Neuron (in vitro differentiated cells): ENCODE results near the gene SULT1C4.
"Not testable (repeated sequence)": the region's sequence is repeated elsewhere in the genome, so short reads cannot be mapped to it uniquely, and the experiment has no call there.

Experiments used
- H2AFZ ChIP-seq: one replicate; pipeline ENCODE4 v1.6.1; 2013; ENCODE audit warnings: low read depth, mild to moderate bottlenecking, inconsistent platforms, low read length, moderate library complexity
- H3K27me3 ChIP-seq: one replicate; pipeline ENCODE4 v1.6.1; 2013; ENCODE audit warnings: low read length; ENCODE audit not compliant: insufficient read depth
- H3K36me3 ChIP-seq: one replicate; pipeline ENCODE4 v1.6.1; 2013; ENCODE audit warnings: low read length; ENCODE audit not compliant: insufficient read depth
- H3K4me1 ChIP-seq: one replicate; pipeline ENCODE4 v1.6.1; 2013; ENCODE audit warnings: low read length; ENCODE audit not compliant: insufficient read depth
- H3K4me3 ChIP-seq: 2 replicates; pipeline ENCODE4 v1.5.1; 2013; ENCODE audit warnings: mild to moderate bottlenecking, low read length, moderate library complexity
- H3K9me3 ChIP-seq: one replicate; pipeline ENCODE4 v1.6.1; 2013; ENCODE audit warnings: low read length

The SULT1C4 gene

DNA sequence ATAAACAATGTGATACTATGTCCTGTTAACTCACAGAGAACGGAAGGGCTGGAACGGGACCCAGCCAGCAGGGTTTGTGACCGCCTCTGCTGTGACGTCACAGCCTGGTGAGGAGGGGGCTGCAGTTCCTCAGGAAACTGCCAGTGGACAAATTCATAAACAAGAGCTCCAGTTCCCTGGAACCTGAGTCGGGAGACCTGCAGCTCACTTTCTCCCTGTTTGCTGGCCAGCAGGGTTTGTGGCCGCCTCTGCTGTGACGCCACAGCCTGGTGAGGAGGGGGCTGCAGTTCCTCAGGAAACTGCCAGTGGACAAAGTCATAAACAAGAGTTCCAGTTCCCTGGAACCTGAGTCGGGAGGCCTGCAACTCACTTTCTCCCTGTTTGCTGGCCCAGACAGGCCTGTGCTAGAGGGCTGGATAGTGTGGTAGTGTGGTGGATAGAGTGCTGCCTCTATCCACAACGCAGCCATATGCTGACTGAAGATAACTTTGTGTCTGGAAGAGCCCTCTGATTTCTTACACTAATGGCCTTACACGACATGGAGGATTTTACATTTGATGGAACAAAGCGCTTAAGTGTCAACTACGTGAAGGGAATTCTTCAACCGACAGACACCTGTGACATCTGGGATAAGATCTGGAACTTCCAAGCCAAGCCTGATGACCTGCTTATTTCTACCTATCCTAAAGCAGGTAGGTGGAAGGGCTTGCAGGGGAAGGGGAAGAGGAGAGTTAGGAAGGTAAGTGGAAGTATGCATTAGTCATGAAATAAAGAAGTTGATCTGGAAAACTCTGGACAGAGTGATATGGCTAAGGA, at the start of gene SULT1C4:
Gene SULT1C4 (plus strand): TSS at position 140 of the 816 bp plus-strand sequence. CDS start 384 bp downstream, at position 524.
- Histone ChIP-seq H3K4me1 (peaks cover 24% of the 10 kb centered on the region), H3K36me3 (peaks cover 2% of the 10 kb centered on the region), H3K4me3 (peak within 1 kb of the TSS; percentile 49), H2AFZ (peak within 1 kb of the TSS; percentile 65), H3K9me3 (no peaks in the 10 kb centered on the region), H3K27me3 (no peaks in the 10 kb centered on the region)

DNA sequence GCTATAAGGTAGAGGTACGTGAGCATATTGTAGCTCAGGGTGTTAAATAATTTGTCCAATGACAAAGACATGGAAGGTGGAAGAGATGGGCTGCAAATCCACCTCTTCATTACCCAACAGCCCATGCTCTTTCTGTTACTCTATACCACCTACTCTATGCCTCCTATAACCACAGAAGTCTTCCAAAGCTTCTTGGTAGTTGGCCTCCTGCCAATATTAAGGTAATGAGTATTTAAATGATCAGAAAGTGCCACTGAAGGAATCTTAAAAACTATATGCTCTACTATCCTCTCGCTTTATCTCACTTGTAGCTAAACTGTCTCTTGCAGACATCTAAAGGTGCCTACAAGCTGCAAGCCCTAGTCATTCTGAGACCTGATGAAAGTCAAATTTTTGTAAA, 48.0 kb upstream of the SULT1C4 start:
- no peaks in the 10 kb centered on the region for H3K27me3 ChIP-seq
- no peaks in the 10 kb centered on the region for H3K36me3 ChIP-seq
- H3K4me1 ChIP-seq: no peaks in the 10 kb centered on the region
- H3K4me3 ChIP-seq: no peak overlapping the region
- H2AFZ ChIP-seq: no peak overlapping the region
- H3K9me3 ChIP-seq: no peaks in the 10 kb centered on the region

DNA sequence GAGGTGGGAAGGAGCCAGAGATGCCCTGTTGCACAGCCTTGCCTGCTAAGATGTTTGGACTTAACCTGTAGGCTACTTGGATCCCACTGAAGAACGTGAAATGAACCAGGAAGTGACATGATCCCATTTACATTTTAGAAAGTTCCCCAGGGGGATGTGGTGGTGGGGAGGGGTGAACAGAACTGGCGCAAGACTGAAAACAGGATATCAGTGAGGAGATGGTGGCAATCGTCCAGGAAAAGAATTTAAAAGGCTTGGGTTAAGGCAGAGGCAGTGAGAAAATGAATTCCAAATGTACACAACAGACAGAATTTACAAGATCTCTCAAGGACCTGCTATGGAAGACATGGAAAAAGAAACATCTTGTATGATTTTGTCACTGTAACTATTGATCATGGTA, 46.8 kb upstream of the SULT1C4 start:
- H3K9me3 ChIP-seq: no peaks in the 10 kb centered on the region
- H3K36me3 ChIP-seq: no peaks in the 10 kb centered on the region
- H3K27me3 ChIP-seq: no peaks in the 10 kb centered on the region
- no peak overlapping the region for H3K4me3 ChIP-seq
- no peak overlapping the region for H2AFZ ChIP-seq
- H3K4me1 ChIP-seq: no peaks in the 10 kb centered on the region

GRCh38 chr2:108345951-108346350, 31.8 kb upstream of the SULT1C4 start:
- Histone ChIP-seq H2AFZ (no peak overlapping the region), H3K36me3 (no peaks in the 10 kb centered on the region), H3K9me3 (no peaks in the 10 kb centered on the region), H3K27me3 (peaks cover 5% of the 10 kb centered on the region), H3K4me1 (no peaks in the 10 kb centered on the region), H3K4me3 (no peak overlapping the region)

DNA sequence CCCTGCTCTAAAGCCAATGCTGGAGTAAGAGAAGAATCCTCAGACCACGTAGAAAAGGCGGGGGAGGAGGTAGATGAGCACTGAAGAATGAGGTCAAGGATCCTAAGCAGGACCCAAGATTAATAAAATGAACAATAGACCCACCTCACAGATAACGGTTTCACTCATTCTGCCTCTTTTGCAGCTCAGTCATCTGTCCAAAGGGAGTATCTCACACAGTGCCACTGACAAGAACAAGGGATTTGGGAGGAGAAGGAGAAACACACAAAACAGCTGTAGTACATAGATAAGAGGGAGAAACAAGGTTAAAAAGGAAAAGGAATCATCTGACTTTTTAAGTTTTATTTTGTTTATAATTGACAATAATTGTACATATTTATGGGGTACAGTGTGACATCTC, 30.9 kb upstream of the SULT1C4 start:
- H3K9me3 ChIP-seq: no peaks in the 10 kb centered on the region
- H3K4me3 ChIP-seq: no peak overlapping the region
- H2AFZ ChIP-seq: no peak overlapping the region
- H3K36me3 ChIP-seq: no peaks in the 10 kb centered on the region
- peaks cover 5% of the 10 kb centered on the region for H3K27me3 ChIP-seq
- no peaks in the 10 kb centered on the region for H3K4me1 ChIP-seq

DNA sequence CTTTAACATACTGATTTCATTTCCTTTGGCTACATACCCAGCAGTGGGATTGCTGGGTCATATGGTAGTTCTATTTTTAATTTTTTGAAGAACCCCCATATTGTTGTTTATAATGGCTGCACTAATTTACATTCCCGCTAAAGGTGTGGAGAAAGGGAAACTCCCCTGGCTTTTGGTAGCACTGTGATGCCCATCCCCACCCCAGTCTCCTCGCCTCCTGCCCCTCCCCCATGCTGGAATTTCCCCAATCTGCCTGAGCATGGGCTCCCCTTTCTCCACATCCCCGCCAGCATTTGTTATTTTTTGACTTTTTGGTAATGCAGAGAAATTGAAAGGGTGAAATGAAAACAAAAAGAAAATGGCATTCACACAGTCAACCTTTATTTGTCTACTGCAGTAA, 30.0 kb upstream of the SULT1C4 start:
- Histone ChIP-seq H2AFZ (no peak overlapping the region), H3K4me1 (no peaks in the 10 kb centered on the region), H3K9me3 (no peaks in the 10 kb centered on the region), H3K36me3 (no peaks in the 10 kb centered on the region), H3K4me3 (no peak overlapping the region), H3K27me3 (peaks cover 5% of the 10 kb centered on the region)

DNA sequence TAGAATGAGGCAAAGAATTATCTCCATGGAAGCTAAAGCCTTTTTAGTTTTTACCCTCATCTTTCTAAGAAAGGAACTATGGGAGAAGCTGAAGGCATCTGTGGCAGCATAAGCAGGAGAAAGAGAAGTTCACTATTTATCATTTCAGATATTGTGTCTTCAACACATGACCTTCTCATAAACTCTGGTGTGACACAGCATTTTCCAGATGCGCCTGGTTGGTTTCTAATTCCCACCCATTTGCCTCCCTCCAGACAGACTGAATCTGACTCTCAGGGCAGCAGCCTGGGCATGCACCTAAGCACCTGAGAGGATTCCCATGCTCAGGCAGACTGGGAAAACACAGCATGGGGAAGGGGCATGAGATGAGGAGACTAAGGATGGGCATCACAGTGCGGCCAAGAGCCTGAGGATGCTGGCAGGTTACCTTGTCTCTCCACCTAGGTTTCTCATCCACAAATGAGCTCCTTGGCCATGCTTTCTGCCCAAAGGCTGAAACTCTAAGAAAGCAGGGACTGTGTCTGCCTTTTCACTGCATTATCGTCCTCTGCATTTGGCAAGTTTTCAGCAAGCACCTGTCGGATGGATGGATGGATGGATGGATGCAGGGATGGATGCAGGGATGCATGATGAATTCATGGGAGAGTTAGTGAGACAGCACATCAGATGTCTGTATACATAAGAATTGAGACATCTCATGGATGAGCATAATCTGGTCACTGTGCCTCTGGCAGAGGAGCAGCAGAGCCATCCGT, 28.8 kb upstream of the SULT1C4 start:
- Histone ChIP-seq H3K36me3 (no peaks in the 10 kb centered on the region), H3K4me1 (no peaks in the 10 kb centered on the region), H3K9me3 (no peaks in the 10 kb centered on the region), H2AFZ (no peak overlapping the region), H3K27me3 (peaks cover 5% of the 10 kb centered on the region), H3K4me3 (no peak overlapping the region)

DNA sequence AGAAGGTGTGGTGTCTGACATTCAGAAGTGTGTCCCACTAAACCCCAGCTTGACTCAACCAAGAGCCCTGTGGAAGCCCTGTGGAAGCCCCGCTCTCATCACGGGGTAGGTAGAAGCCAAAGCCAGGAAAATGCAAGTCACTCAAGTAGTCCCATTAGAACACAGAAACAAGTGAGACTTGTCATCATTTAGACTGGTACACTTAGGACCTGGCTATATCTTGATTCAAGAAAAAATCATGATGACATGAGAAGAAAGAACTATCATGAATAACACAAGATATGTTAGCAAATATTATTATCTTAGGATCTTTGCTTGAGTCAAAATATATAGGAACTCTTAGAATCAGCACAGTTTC, 28.2 kb upstream of the SULT1C4 start:
- Histone ChIP-seq H3K4me1 (no peaks in the 10 kb centered on the region), H3K27me3 (peaks cover 5% of the 10 kb centered on the region), H3K36me3 (no peaks in the 10 kb centered on the region), H2AFZ (no peak overlapping the region), H3K9me3 (no peaks in the 10 kb centered on the region), H3K4me3 (no peak overlapping the region)

- Histone ChIP-seq H3K9me3 (no peaks in the 10 kb centered on the region), H3K27me3 (peaks cover 5% of the 10 kb centered on the region), H3K4me1 (no peaks in the 10 kb centered on the region), H3K36me3 (no peaks in the 10 kb centered on the region), H2AFZ (no peak overlapping the region), H3K4me3 (no peak overlapping the region)
Measured at GRCh38 chr2:108351889-108352288, 25.9 kb upstream of the SULT1C4 start.

- H3K9me3 ChIP-seq: no peaks in the 10 kb centered on the region
- peaks cover 1% of the 10 kb centered on the region for H3K27me3 ChIP-seq
- H3K4me1 ChIP-seq: no peaks in the 10 kb centered on the region
- H3K36me3 ChIP-seq: no peaks in the 10 kb centered on the region
- no peak overlapping the region for H3K4me3 ChIP-seq
- H2AFZ ChIP-seq: no peak overlapping the region
Measured at GRCh38 chr2:108354136-108354535, 23.6 kb upstream of the SULT1C4 start.

DNA sequence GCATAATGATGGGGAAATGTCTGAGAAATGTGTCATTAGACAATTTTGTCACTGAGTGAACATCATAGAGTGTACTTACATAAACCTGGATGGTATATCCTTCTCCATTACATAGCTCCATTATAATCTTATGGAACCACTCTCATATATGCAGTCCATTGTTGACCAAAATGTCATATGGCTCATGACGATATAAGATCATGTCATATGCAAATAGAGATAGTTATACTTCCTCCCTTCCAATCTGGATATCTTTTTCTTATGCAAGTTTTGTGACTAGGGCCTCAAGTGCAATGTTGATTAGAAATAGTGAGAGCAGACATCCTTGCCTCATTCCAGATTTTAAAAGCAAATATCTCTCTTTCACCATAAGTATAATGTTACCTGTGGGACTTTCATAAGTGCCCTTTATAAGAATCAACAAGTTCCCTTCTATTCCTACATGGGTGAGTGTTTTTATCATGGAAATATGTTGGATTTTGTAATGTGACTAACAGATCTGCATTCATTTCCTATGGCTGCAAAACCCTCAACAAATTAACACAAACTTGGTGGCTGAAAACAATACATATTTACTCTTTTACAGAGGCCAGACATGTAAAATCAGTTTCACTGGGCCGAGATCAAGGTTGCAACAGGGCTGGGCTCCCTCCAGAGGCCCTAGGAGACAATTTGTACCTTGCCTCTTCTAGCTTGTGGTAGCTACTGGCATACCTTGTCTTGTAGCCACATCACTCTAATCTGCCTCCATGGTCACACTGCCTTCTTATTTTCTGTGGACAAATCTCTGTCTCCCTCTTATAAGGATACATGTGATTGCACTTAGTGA, 21.6 kb upstream of the SULT1C4 start:
- Histone ChIP-seq H3K9me3 (no peaks in the 10 kb centered on the region), H3K27me3 (peaks cover 3% of the 10 kb centered on the region), H3K36me3 (no peaks in the 10 kb centered on the region), H2AFZ (no peak overlapping the region), H3K4me1 (no peaks in the 10 kb centered on the region), H3K4me3 (no peak overlapping the region)

DNA sequence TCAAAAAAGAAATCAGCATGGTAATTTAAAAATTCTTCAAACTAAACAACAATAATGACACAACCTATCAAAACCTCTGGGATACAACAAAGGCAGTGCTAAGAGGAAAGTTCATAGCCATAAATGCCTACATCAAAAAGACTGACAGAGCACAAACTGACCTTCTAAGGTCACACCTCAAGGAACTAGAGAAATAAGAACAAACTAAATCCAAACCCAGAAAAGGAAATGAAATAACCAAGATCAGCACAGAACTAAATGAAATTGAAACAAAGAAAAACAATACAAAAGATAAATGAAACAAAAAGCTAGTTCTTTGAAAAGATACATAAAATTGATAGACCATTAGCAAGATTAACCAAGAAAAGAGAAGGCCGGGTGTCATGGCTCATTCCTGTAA, 18.4 kb upstream of the SULT1C4 start:
- H3K4me3 ChIP-seq, H3K36me3 ChIP-seq, H2AFZ ChIP-seq, H3K4me1 ChIP-seq, H3K9me3 ChIP-seq, H3K27me3 ChIP-seq: not testable (repeated sequence)
